Coronary artery (tissue), 2 donors: ENCODE data around the gene CADPS2.
A peak's percentile ranks its signal among the peaks of the same experiment; 100 is the strongest.

Experiments
- DNase-seq: peaks from one replicate; pipeline ENCODE4 v3.0.0-alpha.2; 2017; ENCODE audit warnings: low spot score
- H3K27ac ChIP-seq, 2 donors: fragments of 200-600 bp; sonication (generic); one replicate each; pipeline ENCODE4 v1.5.1; 2016 to 2019
- H3K4me3 ChIP-seq: fragments of 200-600 bp; sonication (generic); 2 replicates; pipeline ENCODE4 v1.5.1; 2016; ENCODE audit warnings: mild to moderate bottlenecking, moderate library complexity
- CTCF ChIP-seq: fragments of 200-600 bp; sonication (generic); IDR thresholded peaks from one replicate; pipeline ENCODE4 v1.5.1; 2019; ENCODE audit warnings: antibody characterized with exemption

CADPS2 gene

GRCh38 chr7:122886357-122887081, at the start of gene CADPS2:
Gene CADPS2 (minus strand): TSS chr7:122886460. CDS start chr7:122886337, 123 bp downstream.
- H3K27ac ChIP-seq = peak within 1 kb of the TSS; percentile 94 to 95
- TF ChIP-seq CTCF = no peak
- DNase-seq = peak; percentile 91
- H3K4me3 ChIP-seq = peak within 1 kb of the TSS; percentile 95

GRCh38 chr7:122935620-122936019, 49.4 kb upstream of the CADPS2 start:
- DNase-seq = no peak
- Histone ChIP-seq H3K27ac (no peak overlapping the region), H3K4me3 (no peak overlapping the region)
- no peak for TF ChIP-seq CTCF

- H3K27ac ChIP-seq = no peak overlapping the region
- no peak for DNase-seq
- no peak for TF ChIP-seq CTCF
- H3K4me3 ChIP-seq = no peak overlapping the region
Observed at GRCh38 chr7:122919643-122920181, 33.5 kb upstream of the CADPS2 start.

GRCh38 chr7:122914812-122915211, 28.6 kb upstream of the CADPS2 start:
- TF ChIP-seq CTCF = no peak
- Histone ChIP-seq H3K4me3 (no peak overlapping the region), H3K27ac (no peak overlapping the region)
- DNase-seq = no peak

GRCh38 chr7:122913608-122914007, 27.3 kb upstream of the CADPS2 start:
- no peak for DNase-seq
- no peak overlapping the region for H3K4me3 ChIP-seq
- no peak for TF ChIP-seq CTCF
- H3K27ac ChIP-seq = no peak overlapping the region

- Histone ChIP-seq H3K4me3 (no peak overlapping the region), H3K27ac (no peak overlapping the region)
- TF ChIP-seq CTCF = no peak
- no peak for DNase-seq
Observed at GRCh38 chr7:122902751-122903495, 16.7 kb upstream of the CADPS2 start.

- no peak for DNase-seq
Observed at GRCh38 chr7:122901250-122901649, 15.0 kb upstream of the CADPS2 start.

More at GRCh38 chr7:122901250-122901649, 15.0 kb upstream of the CADPS2 start:
- Histone ChIP-seq H3K27ac (no peak overlapping the region), H3K4me3 (no peak overlapping the region)
- TF ChIP-seq CTCF = no peak
